C4-2B (cell line): ENCODE data around the gene WWOX.

Source experiments
- H3K27ac ChIP-seq: fragments of 450-650 bp; 2 replicates; pipeline ENCODE4 v1.5.1; 2017
- ZFX ChIP-seq: fragments of 450-650 bp; IDR thresholded peaks from 2 replicates; pipeline ENCODE4 v1.6.1; 2017
- TF ChIP-seq, protein P1 (sequence below): fragments of 450-650 bp; conservative IDR thresholded peaks from 2 replicates; pipeline ENCODE4 v1.5.1; 2017; ENCODE audit warnings: mild to moderate bottlenecking

Gene WWOX

DNA sequence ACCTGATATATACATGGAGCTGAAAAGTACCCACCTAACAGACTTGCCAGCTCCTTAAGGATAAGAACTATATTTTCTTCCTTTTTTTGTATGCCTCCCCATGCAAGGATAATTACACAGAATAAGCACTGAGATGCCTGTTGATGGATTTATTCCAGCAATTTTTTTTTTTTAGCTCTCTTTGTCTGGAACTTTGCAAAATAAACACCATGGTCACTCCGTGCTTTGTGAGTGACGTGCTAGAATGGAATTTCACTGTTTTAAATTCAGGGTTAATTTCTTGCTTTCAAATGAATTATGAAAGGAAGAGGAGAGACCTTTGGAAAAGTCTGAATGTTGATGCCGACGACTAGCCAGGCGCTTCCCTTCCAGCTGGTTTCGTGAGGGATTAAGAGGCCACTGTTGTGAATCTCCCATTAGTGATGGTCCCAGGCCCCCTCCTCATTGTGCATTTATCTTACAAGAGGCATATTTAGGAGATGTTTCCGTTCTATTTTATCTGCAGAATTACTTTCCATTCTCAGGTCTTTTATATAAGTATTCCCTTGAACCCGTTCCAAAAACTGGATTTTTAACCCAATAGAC, 529.1 kb downstream of the WWOX start:
- no peak overlapping the region for H3K27ac ChIP-seq
- TF ChIP-seq, protein P1, sequence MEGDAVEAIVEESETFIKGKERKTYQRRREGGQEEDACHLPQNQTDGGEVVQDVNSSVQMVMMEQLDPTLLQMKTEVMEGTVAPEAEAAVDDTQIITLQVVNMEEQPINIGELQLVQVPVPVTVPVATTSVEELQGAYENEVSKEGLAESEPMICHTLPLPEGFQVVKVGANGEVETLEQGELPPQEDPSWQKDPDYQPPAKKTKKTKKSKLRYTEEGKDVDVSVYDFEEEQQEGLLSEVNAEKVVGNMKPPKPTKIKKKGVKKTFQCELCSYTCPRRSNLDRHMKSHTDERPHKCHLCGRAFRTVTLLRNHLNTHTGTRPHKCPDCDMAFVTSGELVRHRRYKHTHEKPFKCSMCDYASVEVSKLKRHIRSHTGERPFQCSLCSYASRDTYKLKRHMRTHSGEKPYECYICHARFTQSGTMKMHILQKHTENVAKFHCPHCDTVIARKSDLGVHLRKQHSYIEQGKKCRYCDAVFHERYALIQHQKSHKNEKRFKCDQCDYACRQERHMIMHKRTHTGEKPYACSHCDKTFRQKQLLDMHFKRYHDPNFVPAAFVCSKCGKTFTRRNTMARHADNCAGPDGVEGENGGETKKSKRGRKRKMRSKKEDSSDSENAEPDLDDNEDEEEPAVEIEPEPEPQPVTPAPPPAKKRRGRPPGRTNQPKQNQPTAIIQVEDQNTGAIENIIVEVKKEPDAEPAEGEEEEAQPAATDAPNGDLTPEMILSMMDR = no peak
- no peak for TF ChIP-seq ZFX

DNA sequence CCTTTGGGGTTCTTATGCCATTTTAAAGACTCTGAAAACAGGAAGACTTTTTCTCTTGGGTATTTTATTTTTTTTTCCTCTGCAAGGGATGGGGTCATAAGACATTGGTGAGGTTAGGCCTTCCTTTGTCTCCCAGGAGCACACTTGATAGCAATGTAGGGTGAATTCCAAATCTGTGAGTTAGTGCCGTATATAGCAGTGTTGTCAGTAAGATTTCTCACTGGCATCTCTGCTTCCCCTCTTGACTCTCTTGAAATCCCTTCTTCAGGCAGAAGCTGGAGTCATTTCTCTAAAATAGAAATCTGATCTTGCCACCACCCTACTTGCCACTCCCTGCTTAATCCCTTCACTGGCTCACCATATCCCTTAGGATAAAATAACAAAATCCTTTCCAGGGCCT, 529.7 kb downstream of the WWOX start:
- no peak for TF ChIP-seq ZFX
- TF ChIP-seq, protein P1 = no peak

DNA sequence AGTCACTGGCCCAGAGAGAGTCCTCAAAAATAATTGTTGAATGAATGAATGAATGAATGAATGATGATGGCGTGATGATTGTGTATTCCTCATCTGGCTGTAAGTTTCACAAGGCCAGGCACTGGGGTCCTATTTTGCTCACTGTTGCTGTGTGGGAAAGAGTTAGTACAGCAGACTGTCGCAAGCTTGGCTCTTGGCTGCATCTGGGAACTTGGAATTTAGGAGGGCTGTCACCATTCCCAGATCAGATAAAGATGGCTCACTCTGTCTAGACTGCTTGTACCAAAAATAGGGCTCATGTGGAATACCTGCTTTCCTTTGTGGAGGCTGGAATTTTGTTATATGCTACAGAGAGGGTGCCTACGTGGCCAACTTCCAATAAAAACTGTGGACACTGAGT, 530.6 kb downstream of the WWOX start:
- H3K27ac ChIP-seq = no peak overlapping the region
- TF ChIP-seq, protein P1 = no peak
- TF ChIP-seq ZFX = no peak

More for the DNA sequence above, 529.7 kb downstream of the WWOX start:
- H3K27ac ChIP-seq = no peak overlapping the region

DNA sequence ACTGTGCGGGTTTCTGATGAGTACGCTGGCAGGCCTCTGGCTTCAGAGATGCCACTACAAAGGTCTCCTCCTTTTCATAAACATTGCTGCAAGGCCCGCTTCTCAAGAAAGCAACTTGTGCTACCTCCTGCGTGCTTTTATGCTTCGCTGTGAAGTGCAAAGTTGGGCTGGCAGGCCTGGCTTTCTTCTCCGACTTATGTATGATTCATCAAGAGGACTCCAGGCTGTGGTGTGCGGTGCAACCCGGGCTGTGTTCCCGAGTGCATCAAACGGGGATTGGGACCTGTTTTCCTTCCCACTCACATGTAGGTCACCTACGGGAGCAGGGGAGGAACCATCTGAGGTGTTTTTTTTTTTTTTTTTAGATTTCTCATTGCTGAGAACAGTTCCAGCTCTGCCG, 534.1 kb downstream of the WWOX start:
- no peak overlapping the region for H3K27ac ChIP-seq
- TF ChIP-seq ZFX = no peak
- TF ChIP-seq, protein P1 = no peak

DNA sequence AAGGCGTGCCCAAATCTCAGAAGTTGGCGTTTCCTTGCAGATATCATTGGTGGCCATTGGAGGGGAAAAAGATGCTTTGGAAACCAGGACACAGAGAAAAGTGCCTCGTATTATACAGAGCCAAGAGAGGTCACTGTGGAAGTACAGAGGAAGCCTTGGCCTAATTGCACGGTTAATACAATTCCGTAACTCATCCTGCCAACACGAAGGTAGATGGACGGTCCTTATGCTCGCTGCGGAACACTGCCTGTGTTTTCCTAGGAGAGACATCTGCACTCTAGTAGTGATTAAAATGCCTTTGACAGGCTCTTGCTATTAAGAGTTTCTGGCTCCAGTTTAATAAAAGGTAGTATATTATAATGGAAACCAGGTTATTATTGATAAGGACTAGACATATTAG, 536.4 kb downstream of the WWOX start:
- TF ChIP-seq, protein P1 = no peak
- no peak for TF ChIP-seq ZFX

DNA sequence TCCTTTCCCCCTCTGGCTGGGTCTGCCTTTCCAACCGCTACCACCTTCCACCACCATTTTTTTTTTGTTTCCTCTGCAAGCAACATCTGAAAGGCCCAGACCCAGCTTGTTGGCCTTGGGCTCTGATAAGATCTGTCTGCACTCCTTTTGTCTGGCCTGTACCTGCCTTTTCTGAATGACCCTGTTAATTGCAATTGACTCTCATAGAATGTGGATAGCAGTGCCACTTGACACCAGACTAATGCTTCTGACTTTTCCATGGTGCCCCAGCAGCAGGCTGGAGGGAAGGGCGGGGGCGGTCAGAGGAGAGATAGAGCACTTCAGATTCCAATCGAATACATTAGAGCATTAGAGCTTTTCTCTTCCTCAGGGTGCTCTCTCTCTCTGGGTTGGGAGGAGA, 538.9 kb downstream of the WWOX start:
- H3K27ac ChIP-seq = no peak overlapping the region
- TF ChIP-seq, protein P1 = no peak
- TF ChIP-seq ZFX = no peak

More for the DNA sequence above, 536.4 kb downstream of the WWOX start:
- no peak overlapping the region for H3K27ac ChIP-seq

DNA sequence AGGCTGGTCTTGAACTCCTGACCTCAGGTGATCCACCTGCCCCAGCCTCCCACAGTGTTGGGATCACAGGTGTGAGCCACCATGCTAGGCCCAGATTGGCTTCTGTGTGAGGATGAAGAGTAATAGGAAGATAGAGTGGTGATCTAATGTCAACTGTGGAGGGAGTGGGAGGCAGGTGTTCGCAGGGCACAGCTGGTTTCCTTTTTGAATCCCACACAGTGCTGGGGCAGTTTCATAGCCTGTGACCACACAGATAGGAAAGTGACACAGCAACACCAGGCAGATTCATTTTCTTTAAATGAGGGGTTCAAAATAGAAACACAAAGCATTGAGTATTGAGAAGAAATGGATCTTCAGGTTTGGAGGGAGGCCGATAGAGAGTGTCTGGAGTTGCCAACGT, 540.3 kb downstream of the WWOX start:
- TF ChIP-seq ZFX = no peak
- TF ChIP-seq, protein P1 = no peak
- no peak overlapping the region for H3K27ac ChIP-seq
